BLaER1 (cell line): ENCODE results near the gene NUDT4.

ENCODE experiments used
- H3K27ac ChIP-seq: shearing (Covaris generic); formaldehyde crosslinking; 2 replicates; pipeline ENCODE4 v1.8.1; 2022
- H3K27me3 ChIP-seq: shearing (Covaris generic); formaldehyde crosslinking; 2 replicates; pipeline ENCODE4 v1.8.1; 2022
- H3K36me3 ChIP-seq: shearing (Covaris generic); formaldehyde crosslinking; 2 replicates; pipeline ENCODE4 v1.8.1; 2022
- H3K4me1 ChIP-seq: shearing (Covaris generic); formaldehyde crosslinking; 2 replicates; pipeline ENCODE4 v1.8.1; 2022
- H3K4me2 ChIP-seq: shearing (Covaris generic); formaldehyde crosslinking; 2 replicates; pipeline ENCODE4 v1.8.1; 2022
- H3K4me3 ChIP-seq: shearing (Covaris generic); formaldehyde crosslinking; 2 replicates; pipeline ENCODE4 v1.8.1; 2022
- H3K9ac ChIP-seq: shearing (Covaris generic); formaldehyde crosslinking; 2 replicates; pipeline ENCODE4 v1.8.1; 2022
- H3K9me3 ChIP-seq: shearing (Covaris generic); formaldehyde crosslinking; 2 replicates; pipeline ENCODE4 v1.8.1; 2022
- H4K20me1 ChIP-seq: shearing (Covaris generic); formaldehyde crosslinking; 2 replicates; pipeline ENCODE4 v1.8.1; 2022
- Cebpa-rat ChIP-seq: shearing (Covaris generic); IDR thresholded peaks from 2 replicates; pipeline ENCODE4 v1.8.1; 2022

NUDT4 gene

DNA sequence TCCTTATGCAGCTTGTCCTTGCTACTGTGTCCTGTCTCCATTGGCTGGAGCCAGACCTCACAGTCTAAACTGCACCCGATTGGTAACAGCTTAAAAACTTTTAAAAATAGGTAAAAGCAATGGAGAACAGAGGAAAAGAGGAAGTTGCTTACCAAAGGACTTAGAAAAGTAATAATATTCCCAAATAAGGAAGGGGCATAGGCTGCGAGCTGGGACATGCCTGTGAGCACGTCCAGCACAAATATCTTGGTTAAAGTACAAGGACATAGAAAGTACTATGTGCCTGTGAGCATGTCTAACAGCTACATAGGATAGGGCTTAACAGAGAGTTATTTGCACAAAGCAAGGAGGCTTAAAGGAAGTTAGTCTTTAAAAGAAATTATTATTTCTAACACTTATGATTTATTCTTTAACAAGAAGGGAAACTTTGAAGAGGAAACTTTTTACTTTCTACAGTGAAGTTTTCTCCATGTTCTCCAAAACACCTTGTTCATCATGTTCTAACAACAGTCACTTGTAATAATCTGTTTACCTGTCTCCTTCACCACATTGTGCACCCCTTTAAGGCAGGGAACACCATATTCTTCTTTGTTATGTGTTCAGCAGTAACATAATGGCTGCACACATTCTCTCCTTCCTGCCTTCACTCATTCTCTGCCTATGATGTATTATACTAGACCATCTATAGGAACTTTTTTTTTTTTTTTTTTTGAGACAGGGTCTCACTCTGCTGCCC is 73.9 kb downstream of the NUDT4 start:
- Histone ChIP-seq H3K27me3 (no peaks in the 10 kb centered on the region), H3K36me3 (no peaks in the 10 kb centered on the region), H3K9ac (no peak overlapping the region), H3K9me3 (peaks cover 11% of the 10 kb centered on the region; the same call in 1 of the 2 replicates), H3K27ac (no peak overlapping the region), H4K20me1 (no peaks in the 10 kb centered on the region), H3K4me1 (peaks cover 20% of the 10 kb centered on the region), H3K4me3 (no peak overlapping the region), H3K4me2 (no peak overlapping the region)
- TF ChIP-seq Cebpa-rat: no peak

DNA sequence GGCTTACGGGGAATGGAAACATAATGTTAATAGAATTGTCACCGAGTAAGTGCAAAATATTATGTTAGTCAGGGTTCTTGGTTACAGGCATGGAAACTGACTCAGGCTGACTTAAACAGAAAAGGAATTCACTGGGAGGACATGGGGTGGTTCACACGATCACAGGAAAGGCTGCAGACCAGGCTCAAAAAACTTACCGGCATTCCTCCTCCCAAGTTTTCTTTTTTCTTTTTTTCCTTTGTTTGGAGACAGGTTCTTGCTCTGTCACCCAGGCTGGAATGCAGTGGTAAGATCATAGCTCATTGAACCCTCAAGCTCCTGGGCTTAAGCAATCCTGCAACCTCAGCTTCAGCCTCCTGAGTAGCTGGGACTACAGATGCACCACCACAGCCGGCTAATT is 75.9 kb downstream of the NUDT4 start:
- H4K20me1 ChIP-seq: no peaks in the 10 kb centered on the region

DNA sequence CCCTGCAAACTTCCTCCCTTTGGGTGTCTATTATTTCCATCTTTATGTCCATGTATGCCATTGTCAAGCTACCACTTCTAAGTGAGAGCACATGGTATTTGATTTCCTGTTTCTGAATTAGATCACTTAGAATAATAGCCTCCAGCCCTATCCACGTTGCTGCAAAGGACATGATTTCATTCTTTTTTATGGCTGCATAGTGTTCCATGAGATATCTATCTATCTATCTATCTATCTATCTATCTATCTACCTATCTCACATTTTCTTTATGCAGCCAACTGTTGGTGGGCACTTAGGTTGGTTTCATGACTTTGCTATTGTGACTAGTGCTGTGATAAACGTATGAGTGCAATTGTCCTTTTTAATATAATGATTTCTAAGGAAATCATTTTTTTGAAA is 78.4 kb downstream of the NUDT4 start:
- no peak overlapping the region for H3K9ac ChIP-seq
- no peaks in the 10 kb centered on the region for H4K20me1 ChIP-seq
- no peak overlapping the region for H3K4me2 ChIP-seq
- no peak overlapping the region for H3K4me3 ChIP-seq
- H3K27ac ChIP-seq: no peak overlapping the region
- peaks cover 9% of the 10 kb centered on the region; the same call in 1 of the 2 replicates for H3K9me3 ChIP-seq
- H3K4me1 ChIP-seq: no peaks in the 10 kb centered on the region
- no peaks in the 10 kb centered on the region for H3K27me3 ChIP-seq
- H3K36me3 ChIP-seq: no peaks in the 10 kb centered on the region
- no peak for TF ChIP-seq Cebpa-rat

More for the DNA sequence above, 75.9 kb downstream of the NUDT4 start:
- Histone ChIP-seq H3K4me3 (no peak overlapping the region), H3K27ac (no peak overlapping the region), H3K9me3 (peaks cover 11% of the 10 kb centered on the region; the same call in 1 of the 2 replicates), H3K4me1 (peaks cover 18% of the 10 kb centered on the region), H3K9ac (no peak overlapping the region), H3K36me3 (no peaks in the 10 kb centered on the region), H3K4me2 (no peak overlapping the region), H3K27me3 (no peaks in the 10 kb centered on the region)
- no peak for TF ChIP-seq Cebpa-rat
